K562 (cell line): ENCODE results near the gene MTARC2.

ENCODE experiments used
- CTCF ChIP-seq, 3 experiments: IDR thresholded peaks in 2 of 3; conservative IDR thresholded peaks in 1 of 3; 2 replicates each; pipeline ENCODE4 v1.5.1; 2011 to 2012; ENCODE audit warnings: low read length in 3 of 3, mild to moderate bottlenecking in 3 of 3, control low read depth in 2 of 3, improper control_type of control experiment in 1 of 3, inconsistent platforms in 1 of 3, low read depth in 1 of 3, mixed read lengths in 1 of 3, moderate library complexity in 1 of 3; ENCODE audit not compliant: insufficient read depth in 2 of 3
- FOXP1 ChIP-seq: sonication (generic); formaldehyde crosslinking; IDR thresholded peaks from 2 replicates; pipeline ENCODE4 v1.8.0; 2022; ENCODE audit warnings: mild to moderate bottlenecking, missing genetic modification reagents
- JUNB ChIP-seq: fragments of 450-650 bp; formaldehyde crosslinking; conservative IDR thresholded peaks from 2 replicates; pipeline ENCODE4 v1.4.0; 2020; ENCODE audit warnings: mild to moderate bottlenecking
- TF ChIP-seq, protein P1 (sequence below): fragments of 250-450 bp; sonication (Bioruptor Pico); IDR thresholded peaks from 2 replicates; pipeline ENCODE4 v1.9.0; 2021; ENCODE audit warnings: mild to moderate bottlenecking, inconsistent platforms
- TF ChIP-seq, protein P2 (sequence below): fragments of 250-450 bp; sonication (Bioruptor Pico); IDR thresholded peaks from 2 replicates; pipeline ENCODE4 v1.8.0; 2021; ENCODE audit warnings: borderline replicate concordance, mild to moderate bottlenecking, moderate library complexity; ENCODE audit not compliant: poor library complexity, severe bottlenecking

DNA sequence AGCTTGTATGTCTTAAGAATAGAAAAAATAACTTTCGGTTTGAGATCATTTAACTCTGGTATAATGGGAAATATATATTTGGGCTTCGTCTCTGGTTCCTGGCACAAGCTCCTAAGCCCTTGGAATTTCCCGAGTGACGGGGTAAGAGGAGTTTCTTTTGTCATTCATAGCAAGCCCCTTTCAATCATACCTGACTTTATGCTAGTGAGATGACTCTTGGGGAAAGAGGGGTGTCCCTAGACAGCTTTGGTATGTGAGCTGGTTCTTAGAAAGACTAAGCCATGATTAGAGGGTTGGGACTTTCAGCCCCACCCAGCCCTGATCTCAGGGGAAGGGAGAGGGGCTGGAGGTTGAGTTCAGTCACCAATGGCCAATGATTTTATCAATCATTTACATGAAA, 24.7 kb downstream of the MTARC2 start:
- TF ChIP-seq CTCF (IDR thresholded peaks at IDR 0.05 in 2 of 3, conservative IDR thresholded peaks at IDR 0.05 in 1 of 3; ENCODE audit: insufficient read depth in 2 of 3, low read depth in 1 of 3, low read length in 3 of 3) (no peak), JUNB (CRISPR knock-in tag) (no peak), FOXP1 (CRISPR knock-in tag) (no peak)
- TF ChIP-seq, protein P1, sequence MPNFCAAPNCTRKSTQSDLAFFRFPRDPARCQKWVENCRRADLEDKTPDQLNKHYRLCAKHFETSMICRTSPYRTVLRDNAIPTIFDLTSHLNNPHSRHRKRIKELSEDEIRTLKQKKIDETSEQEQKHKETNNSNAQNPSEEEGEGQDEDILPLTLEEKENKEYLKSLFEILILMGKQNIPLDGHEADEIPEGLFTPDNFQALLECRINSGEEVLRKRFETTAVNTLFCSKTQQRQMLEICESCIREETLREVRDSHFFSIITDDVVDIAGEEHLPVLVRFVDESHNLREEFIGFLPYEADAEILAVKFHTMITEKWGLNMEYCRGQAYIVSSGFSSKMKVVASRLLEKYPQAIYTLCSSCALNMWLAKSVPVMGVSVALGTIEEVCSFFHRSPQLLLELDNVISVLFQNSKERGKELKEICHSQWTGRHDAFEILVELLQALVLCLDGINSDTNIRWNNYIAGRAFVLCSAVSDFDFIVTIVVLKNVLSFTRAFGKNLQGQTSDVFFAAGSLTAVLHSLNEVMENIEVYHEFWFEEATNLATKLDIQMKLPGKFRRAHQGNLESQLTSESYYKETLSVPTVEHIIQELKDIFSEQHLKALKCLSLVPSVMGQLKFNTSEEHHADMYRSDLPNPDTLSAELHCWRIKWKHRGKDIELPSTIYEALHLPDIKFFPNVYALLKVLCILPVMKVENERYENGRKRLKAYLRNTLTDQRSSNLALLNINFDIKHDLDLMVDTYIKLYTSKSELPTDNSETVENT (CRISPR knock-in tag), result no peak
- TF ChIP-seq, protein P2, sequence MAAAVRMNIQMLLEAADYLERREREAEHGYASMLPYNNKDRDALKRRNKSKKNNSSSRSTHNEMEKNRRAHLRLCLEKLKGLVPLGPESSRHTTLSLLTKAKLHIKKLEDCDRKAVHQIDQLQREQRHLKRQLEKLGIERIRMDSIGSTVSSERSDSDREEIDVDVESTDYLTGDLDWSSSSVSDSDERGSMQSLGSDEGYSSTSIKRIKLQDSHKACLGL (CRISPR knock-in tag), result no peak
